ENCODE measurements around the gene LRFN4. TPM values are rescaled to one million over a fixed set of nuclear protein-coding genes. Genes with fewer than 3 reads are reported as not detected.

The LRFN4 gene
- total RNA-seq, 1 experiment from 2014 or later, result 56.7 TPM

DNA sequence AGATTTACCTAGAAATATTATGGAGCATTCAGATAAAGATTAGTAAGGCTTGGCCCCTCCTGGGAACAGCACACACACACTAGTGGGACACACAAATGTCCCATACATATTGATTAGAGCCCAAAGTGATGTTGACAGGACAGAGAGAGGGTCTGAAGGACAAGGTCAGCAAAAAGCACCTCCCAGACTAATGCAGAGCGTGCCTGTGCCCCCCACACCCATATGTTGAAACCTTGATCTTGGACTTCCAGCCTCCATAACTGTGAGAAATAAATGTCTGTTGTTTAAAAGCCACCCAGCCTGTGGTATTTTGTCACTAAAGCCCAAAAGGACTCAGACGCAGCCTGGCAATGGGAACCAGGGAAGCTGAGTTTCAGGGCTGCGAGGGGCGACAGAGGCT is 27.6 kb downstream of the LRFN4 start:
- DNase-seq (ENCODE audit: low read depth, low spot score) (no peak), ATAC-seq (no peak)
- intact Hi-C loops (cut with micrococcal nuclease; ENCODE audit: unreplicated experiment), result no loop called here
- TF ChIP-seq, protein P1, sequence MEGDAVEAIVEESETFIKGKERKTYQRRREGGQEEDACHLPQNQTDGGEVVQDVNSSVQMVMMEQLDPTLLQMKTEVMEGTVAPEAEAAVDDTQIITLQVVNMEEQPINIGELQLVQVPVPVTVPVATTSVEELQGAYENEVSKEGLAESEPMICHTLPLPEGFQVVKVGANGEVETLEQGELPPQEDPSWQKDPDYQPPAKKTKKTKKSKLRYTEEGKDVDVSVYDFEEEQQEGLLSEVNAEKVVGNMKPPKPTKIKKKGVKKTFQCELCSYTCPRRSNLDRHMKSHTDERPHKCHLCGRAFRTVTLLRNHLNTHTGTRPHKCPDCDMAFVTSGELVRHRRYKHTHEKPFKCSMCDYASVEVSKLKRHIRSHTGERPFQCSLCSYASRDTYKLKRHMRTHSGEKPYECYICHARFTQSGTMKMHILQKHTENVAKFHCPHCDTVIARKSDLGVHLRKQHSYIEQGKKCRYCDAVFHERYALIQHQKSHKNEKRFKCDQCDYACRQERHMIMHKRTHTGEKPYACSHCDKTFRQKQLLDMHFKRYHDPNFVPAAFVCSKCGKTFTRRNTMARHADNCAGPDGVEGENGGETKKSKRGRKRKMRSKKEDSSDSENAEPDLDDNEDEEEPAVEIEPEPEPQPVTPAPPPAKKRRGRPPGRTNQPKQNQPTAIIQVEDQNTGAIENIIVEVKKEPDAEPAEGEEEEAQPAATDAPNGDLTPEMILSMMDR (IDR thresholded peaks at IDR 0.05), result no peak
- TF ChIP-seq TCF7L2 (IDR thresholded peaks at IDR 0.05; ENCODE audit: low read depth, low read length), result no peak
- TF ChIP-seq, protein P2, sequence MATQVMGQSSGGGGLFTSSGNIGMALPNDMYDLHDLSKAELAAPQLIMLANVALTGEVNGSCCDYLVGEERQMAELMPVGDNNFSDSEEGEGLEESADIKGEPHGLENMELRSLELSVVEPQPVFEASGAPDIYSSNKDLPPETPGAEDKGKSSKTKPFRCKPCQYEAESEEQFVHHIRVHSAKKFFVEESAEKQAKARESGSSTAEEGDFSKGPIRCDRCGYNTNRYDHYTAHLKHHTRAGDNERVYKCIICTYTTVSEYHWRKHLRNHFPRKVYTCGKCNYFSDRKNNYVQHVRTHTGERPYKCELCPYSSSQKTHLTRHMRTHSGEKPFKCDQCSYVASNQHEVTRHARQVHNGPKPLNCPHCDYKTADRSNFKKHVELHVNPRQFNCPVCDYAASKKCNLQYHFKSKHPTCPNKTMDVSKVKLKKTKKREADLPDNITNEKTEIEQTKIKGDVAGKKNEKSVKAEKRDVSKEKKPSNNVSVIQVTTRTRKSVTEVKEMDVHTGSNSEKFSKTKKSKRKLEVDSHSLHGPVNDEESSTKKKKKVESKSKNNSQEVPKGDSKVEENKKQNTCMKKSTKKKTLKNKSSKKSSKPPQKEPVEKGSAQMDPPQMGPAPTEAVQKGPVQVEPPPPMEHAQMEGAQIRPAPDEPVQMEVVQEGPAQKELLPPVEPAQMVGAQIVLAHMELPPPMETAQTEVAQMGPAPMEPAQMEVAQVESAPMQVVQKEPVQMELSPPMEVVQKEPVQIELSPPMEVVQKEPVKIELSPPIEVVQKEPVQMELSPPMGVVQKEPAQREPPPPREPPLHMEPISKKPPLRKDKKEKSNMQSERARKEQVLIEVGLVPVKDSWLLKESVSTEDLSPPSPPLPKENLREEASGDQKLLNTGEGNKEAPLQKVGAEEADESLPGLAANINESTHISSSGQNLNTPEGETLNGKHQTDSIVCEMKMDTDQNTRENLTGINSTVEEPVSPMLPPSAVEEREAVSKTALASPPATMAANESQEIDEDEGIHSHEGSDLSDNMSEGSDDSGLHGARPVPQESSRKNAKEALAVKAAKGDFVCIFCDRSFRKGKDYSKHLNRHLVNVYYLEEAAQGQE (IDR thresholded peaks at IDR 0.05; ENCODE audit: insufficient read depth in 1 of 2, low read depth in 2 of 2, low read length in 1 of 2), result no peak
- TF ChIP-seq SIN3A (IDR thresholded peaks at IDR 0.05; ENCODE audit: borderline replicate concordance, insufficient read depth, low read depth, low read length), result no peak
- no peak for TF ChIP-seq POLR2AphosphoS5 (IDR thresholded peaks at IDR 0.05; ENCODE audit: low read depth, low read length)
- H3K9me3 ChIP-seq (ENCODE audit: control insufficient read depth, insufficient read depth, low read depth, low read length), result no peaks in the 10 kb centered on the region
- no peaks in the 10 kb centered on the region for H3K27me3 ChIP-seq (ENCODE audit: control insufficient read depth, insufficient read depth, low read length)
- no peak overlapping the region for H3K4me3 ChIP-seq (ENCODE audit: low read depth in 2 of 2, low read length in 2 of 2)
- BruUV-seq (replicated peaks), result no TSS peak
- H3K36me3 ChIP-seq (ENCODE audit: control insufficient read depth, insufficient read depth, low read length), result no peaks in the 10 kb centered on the region
- no peak overlapping the region for H3K27ac ChIP-seq (ENCODE audit: low read length)
- POLR2A ChIA-PET, result no interaction called here
- CTCF ChIA-PET, result interaction anchor here (1.4 kb wide), 1 partner anchor 17 kb away, joined by 3 read pairs; no protein-coding TSS in a partner anchor
- in situ Hi-C loops (cut with HindIII; ENCODE audit: low pct_unique_long_range_greater_than_20kb, low sequenced_read_pairs), result no loop called here
- H3K4me1 ChIP-seq (ENCODE audit: control insufficient read depth, insufficient read depth, low read length), result peaks cover 32% of the 10 kb centered on the region

DNA sequence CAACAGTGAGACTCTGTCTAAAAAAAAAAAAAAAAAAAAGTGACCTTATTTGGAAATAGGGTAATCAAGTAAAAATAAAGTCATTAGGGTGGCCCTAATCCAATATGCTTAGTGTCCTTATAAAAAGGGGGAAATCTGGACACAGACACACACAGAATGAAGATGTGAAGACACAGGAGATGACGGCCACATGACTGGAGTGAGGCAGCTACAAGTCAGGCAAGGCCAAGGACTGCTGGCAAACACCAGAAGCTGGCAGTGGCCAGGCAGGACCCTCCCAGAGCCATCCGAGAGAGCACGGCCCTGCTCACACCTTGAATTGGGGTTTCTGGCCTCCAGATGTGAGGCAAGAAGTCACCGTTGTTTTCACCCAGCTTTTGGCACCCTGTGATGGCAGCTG is 28.6 kb downstream of the LRFN4 start:
- ATAC-seq (no peak), DNase-seq (ENCODE audit: low read depth, low spot score) (no peak)
- ChIA-PET POLR2A (no interaction called here), CTCF (interaction anchor here (0.6 to 0.7 kb wide), 2 partner anchors 13 to 136 kb away, joined by 3 to 9 read pairs; no protein-coding TSS in a partner anchor)
- intact Hi-C loops (cut with micrococcal nuclease; ENCODE audit: unreplicated experiment), result no loop called here
- Histone ChIP-seq H3K9me3 (ENCODE audit: control insufficient read depth, insufficient read depth, low read depth, low read length) (no peaks in the 10 kb centered on the region), H3K4me1 (ENCODE audit: control insufficient read depth, insufficient read depth, low read length) (peaks cover 26% of the 10 kb centered on the region), H3K36me3 (ENCODE audit: control insufficient read depth, insufficient read depth, low read length) (no peaks in the 10 kb centered on the region), H3K27ac (ENCODE audit: low read length) (no peak overlapping the region), H3K27me3 (ENCODE audit: control insufficient read depth, insufficient read depth, low read length) (no peaks in the 10 kb centered on the region), H3K4me3 (ENCODE audit: low read depth in 2 of 2, low read length in 2 of 2) (no peak overlapping the region)
- TF ChIP-seq, protein P1 (IDR thresholded peaks at IDR 0.05), result no peak
- TF ChIP-seq SIN3A (IDR thresholded peaks at IDR 0.05; ENCODE audit: borderline replicate concordance, insufficient read depth, low read depth, low read length) (no peak), TCF7L2 (IDR thresholded peaks at IDR 0.05; ENCODE audit: low read depth, low read length) (no peak), POLR2AphosphoS5 (IDR thresholded peaks at IDR 0.05; ENCODE audit: low read depth, low read length) (no peak)
- TF ChIP-seq, protein P2 (IDR thresholded peaks at IDR 0.05; ENCODE audit: insufficient read depth in 1 of 2, low read depth in 2 of 2, low read length in 1 of 2), result no peak
- no TSS peak for BruUV-seq (replicated peaks)
- in situ Hi-C loops (cut with HindIII; ENCODE audit: low pct_unique_long_range_greater_than_20kb, low sequenced_read_pairs), result no loop called here
